NCI-H2227 treated with DMSO at 0.1 percent for 48 hours (cell line): ENCODE measurements around the gene SLC12A4.
"Not testable (repeated sequence)": the region's sequence is repeated elsewhere in the genome, so short reads cannot be mapped to it uniquely, and the experiment has no call there.

Experiments
- DNase-seq: peaks from one replicate; lab custom pipeline; 2025; lab: John Stamatoyannopoulos, UW

SLC12A4 gene

DNA sequence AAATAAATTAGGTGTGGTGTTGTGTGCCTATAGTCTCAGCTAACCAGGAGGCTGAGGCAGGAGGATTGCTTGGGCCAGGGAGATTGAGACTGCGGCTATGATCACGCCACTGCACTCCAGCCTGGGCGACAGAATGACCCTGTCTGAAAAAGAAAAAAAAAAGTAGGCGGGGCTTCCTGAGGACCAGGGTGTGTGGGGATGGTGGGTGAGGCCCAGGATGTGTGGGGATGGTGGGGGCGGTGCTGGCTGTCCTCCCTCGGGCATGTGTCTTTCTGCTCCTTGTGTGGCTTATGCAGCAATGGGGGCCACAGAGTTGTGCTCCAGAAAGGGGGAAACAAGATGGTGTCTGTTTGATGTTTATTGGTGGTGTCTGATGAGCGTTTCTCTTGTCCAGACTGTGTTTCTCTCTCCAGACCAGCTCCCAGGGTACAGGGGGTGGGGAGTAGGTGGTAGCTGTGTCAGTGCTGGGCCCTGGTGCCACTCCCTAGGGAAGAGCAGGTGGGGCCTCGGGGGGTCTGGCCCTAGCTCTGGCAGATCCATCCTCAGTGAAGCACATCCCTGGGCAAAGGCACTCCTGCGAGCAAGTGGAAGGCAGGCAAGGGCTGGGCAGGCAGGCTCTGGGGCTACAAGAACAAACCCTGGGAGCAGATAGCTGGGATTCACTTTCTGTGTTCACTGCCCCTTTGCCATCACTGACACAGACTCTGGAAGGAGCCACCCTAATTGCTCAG lies 26.8 kb downstream of the SLC12A4 start:
- no peak for DNase-seq

DNA sequence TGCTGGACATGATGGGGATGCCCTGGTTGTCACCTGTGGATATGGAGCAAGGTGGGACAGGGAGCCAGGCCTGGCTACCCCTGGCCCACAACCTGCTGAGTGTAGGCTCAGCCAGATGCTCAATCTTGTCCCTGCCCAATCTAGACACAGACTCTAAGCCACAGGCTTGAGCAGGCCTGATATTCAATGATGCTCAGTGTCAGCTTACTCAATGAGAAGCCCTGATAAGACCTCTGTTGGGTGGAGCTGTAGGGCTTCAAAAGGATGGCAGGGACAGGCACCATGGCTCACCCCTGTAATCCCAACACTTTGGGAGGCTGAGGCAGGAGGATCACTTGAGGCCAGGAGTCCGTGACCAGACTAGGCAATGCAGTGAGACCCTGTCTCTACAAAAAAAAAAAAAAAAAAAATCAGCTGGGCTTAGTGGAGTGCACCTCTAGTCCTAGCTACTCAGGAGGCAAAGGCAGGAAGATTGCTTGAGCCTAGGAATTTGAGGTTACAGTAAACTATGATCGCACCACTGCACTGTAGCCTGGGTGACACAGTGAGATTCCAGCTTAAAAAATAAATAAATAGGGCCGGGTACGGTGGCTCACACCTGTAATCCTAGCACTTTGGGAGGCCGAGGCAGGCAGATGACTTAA lies 27.9 kb downstream of the SLC12A4 start:
- DNase-seq = no peak

DNA sequence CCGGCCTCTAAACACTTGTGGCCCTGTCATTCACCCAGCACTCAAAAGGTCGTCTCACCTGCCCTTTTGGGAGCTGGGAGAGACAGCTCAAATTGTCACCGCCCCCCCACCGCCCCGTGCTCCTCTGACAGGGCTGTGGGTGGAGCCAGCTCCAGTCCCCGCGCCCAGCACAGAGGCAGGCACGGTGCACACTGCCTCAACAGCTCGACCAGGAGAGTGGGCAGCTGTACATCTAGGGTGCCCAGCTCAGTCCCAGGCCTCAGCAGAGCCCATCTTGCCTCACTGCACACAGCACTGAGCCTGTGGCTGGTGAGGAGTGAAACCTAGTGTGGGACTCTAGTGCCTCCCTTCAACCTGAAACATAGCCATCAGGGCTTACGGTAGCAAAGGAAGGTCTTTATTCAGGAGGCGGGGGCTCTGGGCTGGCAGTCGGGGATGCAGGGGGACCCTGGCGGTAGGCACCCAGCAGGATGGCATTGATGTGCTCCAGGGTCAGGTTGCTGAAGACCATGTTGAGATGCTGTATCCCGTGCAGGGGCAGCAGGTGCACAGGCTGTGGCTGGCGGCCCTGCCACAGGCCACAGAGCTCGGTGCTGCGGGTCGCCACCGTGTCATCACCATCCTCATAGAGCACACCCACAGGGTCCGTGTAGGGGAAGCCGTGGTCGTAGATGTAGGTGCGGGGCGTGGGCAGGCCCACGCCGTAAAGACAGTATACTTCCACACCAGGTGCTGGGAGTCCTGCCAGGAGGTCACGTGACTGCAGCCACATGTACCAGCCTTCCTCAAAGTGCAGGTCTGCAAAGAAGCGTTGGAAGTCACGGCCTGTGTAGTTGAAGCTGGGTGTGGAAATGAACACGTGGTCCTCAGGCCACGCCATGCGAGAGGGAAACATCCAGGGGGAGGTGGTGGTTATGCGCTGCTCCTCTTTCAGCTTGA lies 28.7 kb downstream of the SLC12A4 start:
- DNase-seq = no peak

DNA sequence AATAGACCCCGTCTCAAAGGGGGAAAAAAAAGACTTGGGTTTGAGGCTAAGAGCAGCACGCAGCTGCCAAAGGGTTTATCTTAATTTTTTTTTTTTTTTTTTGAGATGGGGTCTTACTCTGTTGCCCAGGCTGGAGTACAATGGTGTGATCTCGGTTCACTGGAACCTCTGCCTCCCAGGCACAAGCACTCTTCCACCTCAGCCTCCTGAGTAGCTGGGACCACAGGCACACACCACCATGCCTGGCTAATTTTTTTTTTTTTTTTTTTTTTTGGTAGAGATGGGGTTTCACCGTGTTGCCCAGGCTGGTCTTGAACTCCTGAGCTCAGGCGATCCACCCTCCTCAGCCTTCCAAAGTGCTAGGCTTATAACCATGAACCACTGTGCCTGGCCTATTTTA lies 30.7 kb downstream of the SLC12A4 start:
- DNase-seq = not testable (repeated sequence)

DNA sequence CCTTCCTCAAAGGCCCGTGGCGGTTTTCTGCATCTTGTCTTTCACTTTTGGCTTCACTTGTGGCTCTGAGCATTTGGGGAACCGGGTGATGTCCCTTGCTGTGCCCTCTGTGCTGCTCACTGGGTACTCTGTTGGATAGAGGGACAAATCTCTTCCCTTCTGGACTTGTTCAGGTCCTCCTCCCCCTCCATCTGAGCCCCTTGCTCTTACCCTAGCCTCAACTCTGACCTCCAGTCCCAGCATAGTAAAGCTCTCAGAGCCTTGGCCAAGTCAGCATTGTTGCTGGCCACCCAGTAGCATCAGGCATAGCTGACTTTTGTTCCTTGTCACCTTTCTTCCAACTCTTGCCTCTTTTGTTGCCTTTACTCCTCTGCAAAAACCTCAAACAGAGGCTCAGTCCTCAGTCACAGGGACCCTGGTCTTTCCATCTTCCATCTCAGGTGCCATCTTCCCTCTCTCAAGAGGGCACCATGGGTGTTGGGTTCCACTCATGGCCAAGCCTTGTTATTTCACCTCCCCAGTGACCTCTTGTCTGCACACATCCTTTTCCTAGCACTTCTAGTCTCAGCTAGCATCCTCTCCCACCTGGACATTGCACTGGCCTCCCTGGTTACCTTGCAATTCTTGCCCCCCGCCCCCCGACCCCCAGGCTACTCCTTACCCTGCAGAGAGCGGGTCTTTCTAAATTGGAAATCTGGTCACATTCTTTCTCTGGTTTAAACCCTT lies 31.4 kb downstream of the SLC12A4 start:
- no peak for DNase-seq

DNA sequence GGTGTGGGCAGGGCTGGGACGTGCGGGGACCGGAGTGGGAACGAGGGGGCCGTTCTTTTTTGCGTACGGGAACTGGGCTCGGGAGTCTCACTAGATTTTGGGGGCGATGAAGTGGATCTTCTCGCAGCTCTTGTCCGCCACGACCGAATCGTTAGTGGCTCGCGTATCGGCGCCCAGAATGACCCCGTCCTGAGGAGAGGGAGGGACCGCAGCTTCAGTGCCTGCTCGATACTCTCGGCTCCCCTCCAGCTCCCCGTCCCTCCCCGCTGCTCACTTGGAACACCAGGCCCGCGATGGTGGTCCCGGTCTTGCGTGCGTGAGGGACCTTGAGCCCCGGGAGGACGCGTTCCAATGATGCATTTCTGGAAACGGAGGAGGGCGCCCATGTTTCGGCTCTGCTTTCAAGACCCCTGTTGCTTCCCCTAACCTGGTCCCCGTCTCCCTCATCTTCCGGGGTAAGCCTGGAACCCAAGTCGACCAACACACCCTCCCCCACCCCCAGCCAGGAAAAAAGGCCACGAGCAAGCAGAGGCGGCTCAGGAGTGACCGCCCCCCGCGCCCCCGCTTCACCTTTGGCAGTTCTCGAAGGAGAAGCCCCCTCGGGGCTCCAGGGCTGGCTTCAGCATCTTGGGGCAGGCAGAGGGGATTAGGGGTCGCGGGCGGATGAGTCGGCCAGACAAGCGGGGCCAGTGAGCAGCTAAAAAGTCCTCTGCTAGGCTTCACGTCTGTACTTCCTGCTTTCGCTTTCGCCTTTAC lies 32.1 kb downstream of the SLC12A4 start, which contains the start of gene PSMB10:
Gene PSMB10 (minus strand): TSS at position 727 of the 756 bp plus-strand sequence. CDS start 101 bp downstream, at position 626.
- no peak for DNase-seq

DNA sequence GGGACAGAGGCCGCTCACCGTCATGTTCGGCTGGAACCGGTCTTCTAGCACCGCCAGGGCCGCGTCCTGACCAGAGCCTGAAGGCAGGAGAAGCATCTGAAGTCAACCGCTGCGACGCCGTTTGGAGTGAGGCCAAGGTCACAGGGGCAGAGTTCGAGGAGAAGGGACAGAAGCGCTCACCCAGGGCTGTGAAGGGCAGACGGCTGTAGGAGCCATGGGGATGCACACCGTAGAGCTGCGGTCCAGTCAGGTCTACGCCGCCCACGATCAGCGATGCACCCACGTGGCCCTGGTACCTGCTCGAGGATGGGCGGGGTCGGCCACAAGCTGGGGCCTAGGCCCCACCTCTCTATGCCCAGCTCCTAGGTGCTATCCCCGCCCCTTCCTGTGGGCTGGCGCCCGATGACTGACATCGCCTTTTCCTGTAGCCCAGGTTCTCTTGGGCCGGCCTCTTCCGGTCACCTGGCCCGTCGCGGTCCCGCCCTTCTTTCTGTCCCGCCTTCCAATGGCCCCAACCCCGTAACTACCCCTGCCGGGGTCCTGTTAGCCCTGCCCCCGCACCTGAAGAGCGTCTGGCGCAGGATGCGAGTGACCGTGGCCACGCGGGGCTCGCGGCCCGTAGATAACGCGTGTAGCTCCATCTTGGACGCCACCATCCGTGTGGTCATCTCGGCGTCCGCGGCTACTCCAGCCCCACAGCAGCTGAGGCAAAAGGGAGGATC lies 32.9 kb downstream of the SLC12A4 start:
- DNase-seq = peak; percentile 91

DNA sequence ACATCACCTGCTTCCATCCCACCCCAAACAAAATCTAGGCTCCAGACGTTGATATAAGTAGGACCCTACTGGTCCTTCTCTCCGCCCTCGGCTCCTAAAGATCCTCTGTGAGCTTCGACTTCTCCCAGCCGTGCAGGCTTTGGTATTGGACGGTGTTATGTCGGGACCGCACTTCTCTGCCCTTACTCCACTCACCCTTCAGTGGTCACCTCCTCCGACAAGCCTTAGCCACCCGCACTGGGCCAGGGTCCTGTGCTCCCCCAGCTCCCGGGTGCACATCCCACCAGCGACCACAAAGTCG lies 33.4 kb downstream of the SLC12A4 start:
- no peak for DNase-seq

DNA sequence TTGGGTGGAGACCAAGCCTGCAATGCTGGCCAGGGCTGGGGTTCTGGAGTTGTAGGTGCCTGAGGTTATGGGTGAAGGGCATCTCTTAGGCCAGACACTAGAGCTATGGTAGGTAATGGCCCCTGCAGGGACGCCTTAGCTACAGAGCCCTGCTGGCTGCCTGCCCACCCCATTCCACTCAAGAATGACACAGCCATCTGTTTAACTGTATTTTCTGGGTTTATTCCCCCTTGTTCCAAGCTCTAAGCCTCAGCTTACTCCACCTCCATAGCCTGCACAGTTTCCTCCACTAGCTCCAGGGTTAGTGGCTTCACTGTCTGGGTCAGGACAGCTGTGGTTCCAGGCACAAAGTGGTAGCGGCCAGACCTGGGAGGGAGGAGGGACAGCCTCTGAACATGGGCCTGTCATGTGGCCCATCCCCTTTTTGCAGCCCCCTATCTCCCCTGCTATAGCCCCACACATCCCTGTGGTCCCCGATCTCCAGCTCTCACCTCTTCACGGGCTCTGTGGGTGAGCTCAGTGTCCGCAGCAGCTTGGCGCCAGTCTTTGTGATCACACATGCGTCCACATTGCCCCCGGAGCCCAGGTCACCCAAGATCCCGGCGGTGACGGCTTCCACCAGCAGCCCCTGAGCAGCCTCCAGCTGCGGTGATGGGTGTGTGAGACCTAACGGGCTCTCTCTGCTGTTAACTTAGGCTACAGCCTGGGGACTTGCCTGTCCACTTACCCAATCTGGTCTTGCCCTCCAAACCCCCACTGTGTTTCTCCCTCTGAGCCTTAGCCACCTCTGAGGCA lies 33.9 kb downstream of the SLC12A4 start:
- DNase-seq = no peak

DNA sequence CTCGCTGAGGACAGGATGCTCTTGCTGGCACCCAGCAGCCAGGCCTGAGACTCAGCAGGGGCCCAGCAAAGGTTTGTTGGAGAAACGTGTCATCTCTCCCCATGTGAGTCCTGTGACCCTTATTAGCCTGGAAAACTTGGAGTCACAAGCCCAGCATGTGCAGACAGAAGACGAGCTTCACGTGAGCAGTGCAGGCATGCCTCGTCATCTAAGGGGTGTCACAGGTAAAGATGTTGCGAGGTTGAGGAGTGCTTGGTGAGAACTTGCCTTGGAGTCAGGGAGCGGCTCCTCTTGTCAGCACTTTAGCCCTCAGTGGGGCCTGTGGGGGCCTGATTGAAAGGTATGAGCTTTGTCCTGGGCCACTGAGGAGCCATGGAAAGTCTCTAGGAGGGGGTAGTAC lies 34.6 kb downstream of the SLC12A4 start:
- no peak for DNase-seq

DNA sequence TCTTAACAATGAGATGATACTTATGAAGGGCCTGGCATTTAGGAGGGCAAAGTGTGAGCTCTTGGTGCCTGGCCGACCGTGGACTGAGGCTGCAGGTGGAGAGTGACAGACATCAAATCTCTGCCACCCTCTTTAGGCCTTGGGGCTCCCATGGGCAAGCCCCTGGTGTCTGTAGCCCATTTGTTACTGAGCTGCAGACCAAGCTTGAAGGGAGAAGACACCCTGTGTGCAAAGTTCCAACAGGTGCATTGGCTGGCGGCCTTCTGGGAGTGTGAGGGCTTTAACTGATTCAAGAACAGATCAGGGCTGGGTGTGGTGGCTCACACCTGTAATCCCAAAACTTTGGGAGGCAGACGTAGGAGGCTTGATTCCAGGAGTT lies 36.0 kb downstream of the SLC12A4 start:
- no peak for DNase-seq

DNA sequence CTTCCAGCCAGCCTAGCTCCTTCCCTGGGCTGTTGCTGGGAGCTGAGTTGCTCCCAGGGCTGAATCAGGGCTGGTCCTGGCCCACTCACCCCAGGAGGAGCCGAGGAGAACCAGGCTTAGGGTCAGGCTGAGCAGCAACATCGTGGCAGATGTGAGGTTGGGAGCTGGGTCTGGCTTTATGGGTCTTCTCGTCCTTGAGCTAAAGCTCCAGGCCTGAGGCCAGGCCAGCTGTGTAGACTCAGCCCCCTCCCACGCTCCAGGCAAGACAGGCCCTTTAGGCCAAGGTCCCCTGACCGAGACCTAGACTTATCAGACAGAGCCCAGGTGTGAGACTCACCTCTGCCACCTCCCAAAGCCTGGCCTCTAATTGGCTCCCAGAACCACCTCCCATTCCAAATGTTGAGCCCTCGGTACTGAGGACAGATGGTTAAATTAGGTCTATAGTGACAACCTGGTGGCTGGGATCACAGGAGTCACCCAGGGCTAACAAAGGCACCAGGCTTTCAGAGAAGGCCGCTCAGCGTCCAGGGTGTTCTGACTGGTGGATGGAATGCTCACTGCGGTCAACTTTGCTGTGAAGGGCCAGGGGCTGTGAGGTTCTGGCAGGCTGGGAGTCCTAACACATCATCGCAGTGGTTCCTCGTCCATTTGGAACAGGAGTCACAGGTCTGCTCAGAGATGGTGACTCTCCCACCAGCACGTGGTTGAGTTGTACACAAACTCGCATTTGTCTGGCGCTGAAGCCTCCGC lies 36.5 kb downstream of the SLC12A4 start, which contains the start of gene CTRL:
Gene CTRL (minus strand): TSS at position 151 of the 750 bp plus-strand sequence. CDS start 10 bp downstream, at position 141.
- no peak for DNase-seq

DNA sequence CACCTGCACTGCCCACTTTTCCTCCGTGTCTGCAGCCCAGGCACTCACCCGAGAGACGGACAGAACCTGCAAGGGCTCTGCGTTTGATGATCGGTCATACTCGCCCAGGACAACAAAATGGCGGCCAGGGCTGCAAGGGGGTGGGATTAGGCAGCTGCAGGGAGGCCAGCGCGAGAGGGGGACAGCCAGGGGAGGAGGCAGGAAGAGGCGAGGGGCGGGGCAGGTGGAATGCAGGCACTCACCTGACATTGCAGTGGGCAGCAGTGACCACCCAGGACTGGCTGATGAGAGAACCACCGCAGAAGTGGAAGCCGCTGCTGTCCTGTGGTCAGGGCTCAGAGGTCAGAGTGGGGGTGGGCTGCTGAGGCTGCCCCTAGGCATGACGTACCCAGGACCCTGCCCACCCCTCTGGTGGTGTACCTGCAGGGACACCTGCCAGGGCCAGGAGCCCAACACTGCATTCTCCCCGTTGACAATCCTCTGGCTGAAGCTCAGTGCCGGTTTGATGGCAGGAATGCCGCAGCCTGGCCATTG lies 37.7 kb downstream of the SLC12A4 start:
- DNase-seq = no peak

DNA sequence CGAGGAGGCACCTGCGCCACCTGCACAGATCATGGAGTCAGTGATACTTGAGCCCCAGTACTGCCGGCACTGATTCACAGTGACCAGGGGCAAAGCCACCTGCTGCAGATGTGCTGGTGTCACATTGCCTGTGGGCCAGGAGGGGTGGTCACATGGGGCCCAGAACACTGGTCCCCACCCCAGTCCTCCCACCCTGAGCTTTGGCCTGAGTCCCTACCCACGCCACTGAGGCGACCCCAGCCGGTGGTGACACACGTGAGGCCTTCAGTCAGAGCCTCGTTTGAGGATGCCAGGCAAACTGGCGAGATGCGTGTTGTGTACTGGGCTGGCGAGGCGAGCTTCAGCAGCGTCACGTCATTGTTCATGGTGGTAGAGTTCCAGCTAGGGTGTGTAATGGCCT lies 38.2 kb downstream of the SLC12A4 start:
- DNase-seq = no peak

DNA sequence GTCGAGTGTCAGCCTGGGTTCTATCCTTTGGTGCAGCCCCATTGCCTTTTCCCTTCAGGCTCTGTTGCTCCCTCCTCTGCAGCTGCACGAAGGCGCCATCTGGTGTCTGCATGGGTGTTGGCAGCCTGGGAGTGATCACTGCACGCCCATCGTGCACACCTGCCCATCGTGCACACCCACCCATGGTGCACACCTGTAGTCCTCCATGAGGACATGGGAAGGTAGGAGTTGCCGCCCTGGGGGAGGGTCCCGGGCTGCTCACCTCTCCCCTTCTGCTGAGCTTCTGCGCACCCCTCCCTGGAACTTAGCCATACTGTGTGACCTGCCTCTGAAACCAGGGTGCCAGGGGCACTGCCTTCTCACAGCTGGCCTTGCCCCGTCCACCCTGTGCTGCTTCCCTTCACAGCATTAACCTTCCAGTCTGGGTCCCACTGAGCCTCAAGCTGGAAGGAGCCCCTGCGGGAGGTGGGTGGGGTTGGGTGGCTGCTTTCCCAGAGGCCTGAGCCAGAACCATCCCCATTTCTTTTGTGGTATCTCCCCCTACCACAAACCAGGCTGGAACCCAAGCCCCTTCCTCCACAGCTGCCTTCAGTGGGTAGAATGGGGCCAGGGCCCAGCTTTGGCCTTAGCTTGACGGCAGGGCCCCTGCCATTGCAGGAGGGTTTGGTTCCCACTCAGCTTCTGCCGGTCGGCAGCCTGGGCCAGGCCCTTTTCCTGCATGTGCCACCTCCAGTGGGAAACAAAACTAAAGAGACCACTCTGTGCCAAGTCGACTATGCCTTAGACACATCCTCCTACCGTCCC lies 39.7 kb downstream of the SLC12A4 start:
- DNase-seq = peak; percentile 29

DNA sequence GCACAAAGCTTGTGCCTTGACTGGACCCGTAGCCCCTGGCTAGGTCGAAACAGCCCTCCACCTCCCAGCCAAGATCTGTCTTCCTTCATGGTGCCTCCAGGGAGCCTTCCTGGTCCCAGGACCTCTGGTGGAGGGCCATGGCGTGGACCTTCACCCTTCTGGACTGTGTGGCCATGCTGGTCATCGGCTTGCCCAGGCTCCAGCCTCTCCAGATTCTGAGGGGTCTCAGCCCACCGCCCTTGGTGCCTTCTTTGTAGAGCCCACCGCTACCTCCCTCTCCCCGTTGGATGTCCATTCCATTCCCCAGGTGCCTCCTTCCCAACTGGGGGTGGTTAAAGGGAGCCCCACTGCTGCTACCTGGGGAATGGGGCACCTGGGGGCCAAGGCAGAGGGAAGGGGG lies 40.3 kb downstream of the SLC12A4 start:
- no peak for DNase-seq

DNA sequence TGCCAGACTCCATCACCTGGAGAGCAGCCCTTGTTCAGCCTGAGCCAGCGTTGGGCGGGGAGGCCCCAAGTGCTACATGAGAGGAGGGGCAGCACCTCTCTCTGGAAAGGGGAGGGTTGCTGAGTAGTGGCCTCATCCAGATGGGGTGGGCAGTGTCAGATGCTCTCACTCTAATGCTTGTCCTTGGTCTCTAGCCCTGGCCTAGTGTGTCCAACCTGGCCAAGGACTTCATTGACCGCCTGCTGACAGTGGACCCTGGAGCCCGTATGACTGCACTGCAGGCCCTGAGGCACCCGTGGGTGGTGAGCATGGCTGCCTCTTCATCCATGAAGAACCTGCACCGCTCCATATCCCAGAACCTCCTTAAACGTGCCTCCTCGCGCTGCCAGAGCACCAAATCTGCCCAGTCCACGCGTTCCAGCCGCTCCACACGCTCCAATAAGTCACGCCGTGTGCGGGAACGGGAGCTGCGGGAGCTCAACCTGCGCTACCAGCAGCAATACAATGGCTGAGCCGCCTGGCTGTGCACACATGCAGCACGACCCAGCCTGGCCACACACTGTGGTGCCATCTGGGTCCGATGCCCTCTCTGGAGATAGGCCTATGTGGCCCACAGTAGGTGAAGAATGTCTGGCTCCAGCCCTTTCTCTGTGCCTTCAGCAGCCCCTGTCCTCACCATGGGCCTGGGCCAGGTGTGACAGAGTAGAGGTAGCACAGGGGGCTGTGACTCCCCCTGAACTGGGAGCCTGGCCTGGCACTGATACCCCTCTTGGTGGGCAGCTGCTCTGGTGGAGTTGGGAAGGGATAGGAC lies 41.1 kb downstream of the SLC12A4 start:
- DNase-seq = no peak
